Suprapubic skin (tissue), 4 donors: ENCODE measurements around the gene GDPD5. TPM values are rescaled to one million over a fixed set of nuclear protein-coding genes. Genes with fewer than 3 reads are reported as not detected.
A peak's percentile ranks its signal among the peaks of the same experiment; 100 is the strongest.
"Not testable (repeated sequence)": the region's sequence is repeated elsewhere in the genome, so short reads cannot be mapped to it uniquely, and the experiment has no call there.

ENCODE experiments used
- DNase-seq, 2 donors: peaks; one replicate each; pipeline ENCODE4 v3.0.0-alpha.2; 2019; ENCODE audit warnings: low spot score in 2 of 2
- H3K27ac ChIP-seq: fragments of 200-600 bp; sonication (generic); one replicate; pipeline ENCODE4 v1.5.1; 2019
- H3K27me3 ChIP-seq: fragments of 200-600 bp; sonication (generic); one replicate; pipeline ENCODE4 v1.5.1; 2019
- H3K36me3 ChIP-seq: fragments of 200-600 bp; sonication (generic); one replicate; pipeline ENCODE4 v1.5.1; 2019
- H3K4me1 ChIP-seq: fragments of 200-600 bp; sonication (generic); one replicate; pipeline ENCODE4 v1.5.1; 2019
- H3K4me3 ChIP-seq: fragments of 200-600 bp; sonication (generic); one replicate; pipeline ENCODE4 v1.5.1; 2019; ENCODE audit warnings: mild to moderate bottlenecking
- H3K9me3 ChIP-seq: fragments of 200-600 bp; sonication (generic); one replicate; pipeline ENCODE4 v1.5.1; 2019
- EP300 ChIP-seq: sonication (generic); formaldehyde crosslinking; IDR thresholded peaks from one replicate; pipeline ENCODE4 v1.6.1; 2017; ENCODE audit warnings: antibody characterized with exemption
- POLR2A ChIP-seq, 2 donors: fragments of 450-650 bp; IDR thresholded peaks; one replicate each; pipeline ENCODE4 v1.6.1; 2017; ENCODE audit warnings: antibody characterized with exemption in 2 of 2, mild to moderate bottlenecking in 2 of 2, moderate library complexity in 2 of 2
- POLR2AphosphoS5 ChIP-seq, 3 donors: sonication (generic); formaldehyde crosslinking; IDR thresholded peaks; one replicate each; pipeline ENCODE4 v1.6.1; 2017; ENCODE audit warnings: antibody characterized with exemption in 3 of 3
- WGBS: methylation state at CpG from one replicate; pipeline ENCODE4 v1.1.5; 2018; 5-methylcytosine and 5-hydroxymethylcytosine counted together
- total RNA-seq, 4 donors: library from RNA; depleted of rRNA; stranded (reverse); fragments of >200 nt; gene quantifications; one replicate each; pipeline ENCODE4 v1.1.0, GENCODE V29; 2016
- TF ChIP-seq, protein P1 (sequence below), 2 donors: fragments of 200-600 bp in 1 of 2; fragments of 450-650 bp in 1 of 2; sonication (generic) in 1 of 2; IDR thresholded peaks; one replicate each; pipeline ENCODE4 v1.5.1; 2016 to 2019; ENCODE audit warnings: antibody characterized with exemption in 2 of 2, mild to moderate bottlenecking in 1 of 2, moderate library complexity in 1 of 2

The GDPD5 gene
- total RNA-seq, 4 donors from 2014 or later = 2.3 to 13.4 (median 5.4) TPM

DNA sequence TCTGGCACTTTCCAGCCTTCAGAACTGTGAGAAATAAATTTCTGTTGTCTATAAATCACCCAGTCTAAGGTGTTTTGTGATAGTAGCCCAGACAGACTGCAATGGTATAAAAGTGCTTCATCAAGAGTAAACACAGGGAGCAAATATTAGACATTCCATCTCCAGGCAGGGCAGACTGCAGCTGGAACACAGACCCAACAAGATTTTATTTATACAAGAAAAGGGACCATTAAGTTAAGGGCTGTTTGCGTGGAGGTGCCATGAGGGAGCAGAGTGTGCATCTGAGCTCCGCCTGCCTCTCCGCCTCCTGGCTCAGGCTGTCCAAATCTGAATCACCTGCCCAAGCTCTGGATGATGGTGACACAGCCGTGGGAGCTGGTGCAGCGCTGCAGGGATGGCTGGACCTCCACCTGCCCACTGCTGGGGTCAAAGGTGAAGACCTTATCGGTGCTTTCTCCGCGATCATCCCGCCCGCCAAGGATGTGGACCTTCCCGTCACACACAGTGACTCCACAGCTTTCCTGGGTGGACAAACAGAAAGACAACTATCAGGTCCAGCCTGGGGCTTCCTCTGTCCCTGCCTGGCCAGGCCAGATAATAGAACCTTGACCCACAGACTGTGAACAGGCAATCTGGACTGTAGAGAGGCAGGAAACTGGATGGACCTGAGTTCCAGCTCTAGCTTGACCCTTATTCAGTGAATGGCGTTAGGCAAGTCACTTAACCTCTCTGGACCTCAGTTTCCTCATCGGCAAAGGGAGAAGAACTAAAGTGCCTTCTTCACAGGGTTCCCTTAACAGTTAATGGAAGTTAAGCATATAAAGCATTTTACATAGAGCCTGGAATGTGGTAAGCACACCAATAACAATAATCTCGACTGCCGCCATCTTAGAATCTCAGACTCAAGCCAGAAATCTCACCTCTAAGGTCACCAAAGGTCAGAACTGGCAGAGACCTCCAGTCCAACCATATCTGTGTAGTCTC lies 103.2 kb downstream of the GDPD5 start:
- peak in 1 of 2 donors; percentile 52 for DNase-seq
- no peak for TF ChIP-seq EP300
- Histone ChIP-seq H3K36me3 (peaks cover 22% of the 10 kb centered on the region), H3K9me3 (no peaks in the 10 kb centered on the region), H3K27me3 (no peaks in the 10 kb centered on the region), H3K4me3 (no peak overlapping the region), H3K27ac (no peak overlapping the region), H3K4me1 (no peaks in the 10 kb centered on the region)
- WGBS = 95% methylated on average over 13 of the region's 15 CpGs

DNA sequence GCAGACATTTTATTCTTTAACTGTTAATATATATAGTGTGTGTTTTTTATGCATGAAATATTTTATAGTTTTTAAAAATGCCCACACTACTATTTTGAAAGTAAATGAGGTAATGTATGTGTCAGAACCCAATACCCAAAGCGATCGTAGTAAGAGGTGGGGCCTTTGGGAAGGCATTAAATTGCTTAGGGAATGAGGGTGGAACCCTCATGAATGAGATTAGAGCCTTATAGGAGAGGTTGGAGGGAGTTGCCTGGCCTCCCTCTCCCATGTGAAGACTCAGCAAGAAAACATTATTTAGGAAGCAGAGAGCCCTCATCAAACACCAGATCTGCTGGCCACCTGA lies 103.9 kb downstream of the GDPD5 start:
- Histone ChIP-seq H3K9me3 (no peaks in the 10 kb centered on the region), H3K27ac (no peak overlapping the region), H3K4me1 (no peaks in the 10 kb centered on the region), H3K4me3 (no peak overlapping the region), H3K27me3 (no peaks in the 10 kb centered on the region), H3K36me3 (peaks cover 22% of the 10 kb centered on the region)
- no peak for TF ChIP-seq POLR2A (IDR thresholded peaks at IDR 0.05)
- TF ChIP-seq POLR2AphosphoS5 (IDR thresholded peaks at IDR 0.05) = no peak
- TF ChIP-seq, protein P1, sequence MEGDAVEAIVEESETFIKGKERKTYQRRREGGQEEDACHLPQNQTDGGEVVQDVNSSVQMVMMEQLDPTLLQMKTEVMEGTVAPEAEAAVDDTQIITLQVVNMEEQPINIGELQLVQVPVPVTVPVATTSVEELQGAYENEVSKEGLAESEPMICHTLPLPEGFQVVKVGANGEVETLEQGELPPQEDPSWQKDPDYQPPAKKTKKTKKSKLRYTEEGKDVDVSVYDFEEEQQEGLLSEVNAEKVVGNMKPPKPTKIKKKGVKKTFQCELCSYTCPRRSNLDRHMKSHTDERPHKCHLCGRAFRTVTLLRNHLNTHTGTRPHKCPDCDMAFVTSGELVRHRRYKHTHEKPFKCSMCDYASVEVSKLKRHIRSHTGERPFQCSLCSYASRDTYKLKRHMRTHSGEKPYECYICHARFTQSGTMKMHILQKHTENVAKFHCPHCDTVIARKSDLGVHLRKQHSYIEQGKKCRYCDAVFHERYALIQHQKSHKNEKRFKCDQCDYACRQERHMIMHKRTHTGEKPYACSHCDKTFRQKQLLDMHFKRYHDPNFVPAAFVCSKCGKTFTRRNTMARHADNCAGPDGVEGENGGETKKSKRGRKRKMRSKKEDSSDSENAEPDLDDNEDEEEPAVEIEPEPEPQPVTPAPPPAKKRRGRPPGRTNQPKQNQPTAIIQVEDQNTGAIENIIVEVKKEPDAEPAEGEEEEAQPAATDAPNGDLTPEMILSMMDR (IDR thresholded peaks at IDR 0.05) = no peak
- no peak for TF ChIP-seq EP300
- no peak for DNase-seq
- 81% methylated on average over 2 of the region's 2 CpGs for WGBS

DNA sequence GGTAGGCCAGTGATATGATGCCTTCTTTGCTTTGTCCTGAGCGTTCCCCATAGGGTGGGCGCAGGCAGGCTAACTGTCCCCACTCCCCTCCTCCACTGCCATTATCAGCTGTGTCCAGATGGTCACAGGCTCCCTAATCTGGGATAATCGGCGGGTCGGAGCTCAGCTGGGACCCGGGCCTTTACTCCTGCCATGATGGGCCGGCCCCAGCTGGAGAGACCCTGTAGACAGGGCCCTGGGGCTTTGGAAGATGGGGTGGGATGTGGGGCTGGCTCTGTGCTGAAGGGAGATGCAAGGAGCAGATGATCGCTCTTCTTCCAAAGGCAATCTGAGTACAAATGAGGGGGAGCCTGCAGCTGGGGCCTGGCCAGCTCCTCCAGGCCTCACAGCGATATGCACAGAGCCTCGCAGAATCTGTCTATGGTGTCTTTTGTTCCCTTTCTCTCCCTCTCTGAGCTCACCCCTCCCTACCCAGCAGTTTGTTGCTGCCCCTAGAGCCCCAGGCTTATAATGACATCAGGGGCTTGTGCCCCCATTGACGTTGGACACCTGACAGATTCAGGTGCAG lies 104.6 kb downstream of the GDPD5 start:
- Histone ChIP-seq H3K27ac (no peak overlapping the region), H3K27me3 (no peaks in the 10 kb centered on the region), H3K36me3 (peaks cover 22% of the 10 kb centered on the region), H3K4me3 (no peak overlapping the region), H3K9me3 (no peaks in the 10 kb centered on the region), H3K4me1 (no peaks in the 10 kb centered on the region)
- peak in 1 of 2 donors; percentile 52 for DNase-seq
- 86% methylated on average over 6 of the region's 11 CpGs for WGBS
- no peak for TF ChIP-seq EP300
- no peak for TF ChIP-seq POLR2AphosphoS5 (IDR thresholded peaks at IDR 0.05)

DNA sequence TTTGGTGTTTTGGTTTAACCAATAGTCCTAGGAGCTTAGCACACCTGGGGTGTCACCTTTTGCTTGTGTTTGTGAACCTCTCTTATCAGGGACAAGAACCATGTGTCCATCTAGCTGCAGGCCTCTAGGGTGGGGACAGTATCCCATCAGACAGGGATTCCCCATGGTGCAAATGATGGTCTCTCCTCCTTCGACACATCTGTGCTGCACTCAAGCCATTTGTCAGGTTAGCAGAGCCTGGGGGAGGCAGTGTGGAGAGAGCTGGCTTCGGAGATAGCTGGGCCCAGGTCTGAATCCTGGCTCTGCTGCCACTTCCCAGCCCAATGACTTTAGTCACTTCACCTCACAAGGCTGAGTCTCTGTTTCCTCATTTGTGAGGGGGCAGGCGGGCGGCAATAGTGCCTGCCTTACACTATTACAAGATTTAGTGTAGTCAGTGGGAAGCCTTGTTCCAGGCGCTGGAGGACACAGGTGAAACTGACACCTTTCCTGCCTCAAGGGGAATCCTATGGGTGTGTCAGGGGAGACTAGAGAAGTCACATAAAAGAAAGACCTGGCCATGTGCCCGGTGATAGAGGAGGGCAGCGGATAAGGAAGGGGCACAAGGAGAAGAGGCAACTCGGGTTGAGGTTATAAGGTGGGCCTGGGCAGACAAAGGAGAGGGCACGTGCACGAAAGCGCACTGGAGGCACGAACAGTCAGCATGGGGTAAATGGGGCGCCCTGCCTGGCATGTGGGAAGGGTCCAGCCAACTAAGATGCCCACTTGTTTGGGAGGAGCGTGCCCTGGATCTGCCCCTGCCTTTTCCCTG lies 105.3 kb downstream of the GDPD5 start:
- Histone ChIP-seq H3K27me3 (no peaks in the 10 kb centered on the region), H3K9me3 (no peaks in the 10 kb centered on the region), H3K4me3 (no peak overlapping the region), H3K4me1 (no peaks in the 10 kb centered on the region), H3K36me3 (peaks cover 22% of the 10 kb centered on the region), H3K27ac (no peak overlapping the region)
- TF ChIP-seq POLR2AphosphoS5 (IDR thresholded peaks at IDR 0.05) (no peak), EP300 (no peak), POLR2A (IDR thresholded peaks at IDR 0.05) (no peak)
- TF ChIP-seq, protein P1 (IDR thresholded peaks at IDR 0.05) = no peak
- no peak for DNase-seq
- 81% methylated on average over 14 of the region's 14 CpGs for WGBS

DNA sequence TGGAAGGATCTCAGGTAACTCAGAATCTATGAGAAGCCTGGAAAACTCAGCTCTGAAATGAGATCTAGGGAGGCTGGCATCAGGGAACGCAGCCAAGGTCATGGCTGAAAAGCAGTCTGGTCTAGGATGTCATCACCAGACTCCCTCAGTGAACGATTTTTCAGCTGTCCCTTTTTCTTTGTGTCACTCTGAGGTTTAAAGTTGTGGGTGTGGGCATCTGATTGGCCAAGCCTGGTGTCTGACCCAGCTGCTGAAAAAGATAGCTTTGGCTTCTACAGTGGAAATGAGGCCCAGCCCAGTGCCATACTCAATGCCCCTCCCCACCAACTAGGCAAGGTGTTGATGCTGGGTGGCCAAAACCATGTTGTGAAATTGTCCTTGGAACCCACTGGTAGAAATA lies 111.9 kb downstream of the GDPD5 start:
- Histone ChIP-seq H3K36me3 (peaks cover 38% of the 10 kb centered on the region), H3K4me1 (no peaks in the 10 kb centered on the region), H3K4me3 (no peak overlapping the region), H3K9me3 (no peaks in the 10 kb centered on the region), H3K27me3 (no peaks in the 10 kb centered on the region), H3K27ac (no peak overlapping the region)
- TF ChIP-seq, protein P1 (IDR thresholded peaks at IDR 0.05) = no peak
- TF ChIP-seq POLR2AphosphoS5 (IDR thresholded peaks at IDR 0.05) (no peak), POLR2A (IDR thresholded peaks at IDR 0.05) (no peak), EP300 (no peak)
- DNase-seq = no peak
- WGBS = 83% methylated on average over 2 of the region's 2 CpGs

DNA sequence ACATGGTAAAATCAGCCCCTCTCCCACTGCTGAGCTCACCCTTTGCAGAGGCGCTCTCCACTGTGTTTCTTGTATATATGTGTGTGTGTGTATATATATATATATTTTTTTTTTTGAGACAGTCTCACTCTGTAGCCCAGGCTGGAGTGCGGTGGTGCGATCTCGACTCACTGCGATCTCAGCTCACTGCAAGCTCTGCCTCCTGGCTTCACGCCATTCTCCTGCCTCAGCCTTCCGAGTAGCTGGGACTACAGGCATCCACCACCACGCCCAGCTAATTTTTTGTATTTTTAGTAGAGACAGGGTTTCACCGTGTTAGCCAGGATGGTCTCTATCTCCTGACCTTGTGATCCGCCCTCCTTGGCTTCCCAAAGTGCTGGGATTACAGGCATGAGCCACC lies 112.6 kb downstream of the GDPD5 start:
- not testable (repeated sequence) for H3K27me3 ChIP-seq, H3K4me3 ChIP-seq, H3K4me1 ChIP-seq, DNase-seq, H3K9me3 ChIP-seq, H3K27ac ChIP-seq
- peaks cover 41% of the 10 kb centered on the region for H3K36me3 ChIP-seq
- WGBS = 82% methylated on average over 10 of the region's 10 CpGs

DNA sequence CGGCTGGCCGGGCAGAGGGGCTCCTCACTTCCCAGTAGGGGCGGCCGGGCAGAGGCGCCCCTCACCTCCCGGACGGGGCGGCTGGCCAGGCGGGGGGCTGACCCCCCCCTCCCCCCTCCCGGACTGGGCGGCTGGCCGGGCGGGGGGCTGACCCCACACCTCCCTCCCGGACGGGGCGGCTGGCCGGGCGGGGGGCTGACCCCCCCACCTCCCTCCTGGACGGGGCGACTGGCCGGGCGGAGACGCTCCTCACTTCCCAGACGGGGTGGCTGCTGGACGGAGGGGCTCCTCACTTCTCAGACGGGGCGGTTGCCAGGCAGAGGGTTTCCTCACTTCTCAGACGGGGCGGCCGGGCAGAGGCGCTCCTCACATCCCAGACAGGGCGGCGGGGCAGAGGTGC lies 115.8 kb downstream of the GDPD5 start:
- not testable (repeated sequence) for H3K27me3 ChIP-seq
- H3K36me3 ChIP-seq = peaks cover 62% of the 10 kb centered on the region

More for the DNA sequence above, 115.8 kb downstream of the GDPD5 start:
- H3K27ac ChIP-seq, H3K9me3 ChIP-seq, H3K4me3 ChIP-seq, DNase-seq, H3K4me1 ChIP-seq: not testable (repeated sequence)
- WGBS = 90% methylated on average over 2 of the region's 33 CpGs
